ENCODE results near the gene LSP1.

DNA sequence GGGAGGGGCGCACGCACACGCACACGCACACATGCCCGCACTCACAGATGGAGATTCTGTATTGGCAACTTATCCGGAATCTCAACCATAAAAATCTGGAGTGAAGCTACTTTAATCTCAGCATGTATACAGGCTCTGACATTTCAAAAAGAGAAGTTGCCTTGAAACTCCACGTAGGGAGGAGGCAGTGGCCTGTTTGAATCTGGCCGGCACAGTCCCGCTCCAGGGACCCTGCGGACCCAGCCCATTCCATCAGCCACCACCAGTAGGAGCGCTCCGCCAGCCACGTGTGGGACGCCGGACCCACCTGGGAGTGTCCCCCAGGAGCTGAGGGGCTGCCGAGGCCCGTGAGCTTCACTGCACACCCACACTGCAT is 20.0 kb upstream of the LSP1 start:
- TF ChIP-seq RARB (CRISPR knock-in tag; IDR thresholded peaks at IDR 0.05) (no peak), PPARA (CRISPR knock-in tag; IDR thresholded peaks at IDR 0.05; ENCODE audit: borderline replicate concordance) (no peak), SNAI2 (CRISPR knock-in tag; IDR thresholded peaks at IDR 0.05) (no peak), ARNTL (CRISPR knock-in tag; IDR thresholded peaks at IDR 0.05; ENCODE audit: borderline replicate concordance, low read depth) (no peak), CSDC2 (CRISPR knock-in tag; IDR thresholded peaks at IDR 0.05) (no peak), CSRNP3 (CRISPR knock-in tag; IDR thresholded peaks at IDR 0.05) (no peak), ZNF565 (CRISPR knock-in tag; conservative IDR thresholded peaks at IDR 0.05; ENCODE audit: low read depth) (no peak), ZNF70 (CRISPR knock-in tag; IDR thresholded peaks at IDR 0.05) (no peak), ZNF8 (CRISPR knock-in tag; IDR thresholded peaks at IDR 0.05) (no peak)
- TF ChIP-seq, protein P1, sequence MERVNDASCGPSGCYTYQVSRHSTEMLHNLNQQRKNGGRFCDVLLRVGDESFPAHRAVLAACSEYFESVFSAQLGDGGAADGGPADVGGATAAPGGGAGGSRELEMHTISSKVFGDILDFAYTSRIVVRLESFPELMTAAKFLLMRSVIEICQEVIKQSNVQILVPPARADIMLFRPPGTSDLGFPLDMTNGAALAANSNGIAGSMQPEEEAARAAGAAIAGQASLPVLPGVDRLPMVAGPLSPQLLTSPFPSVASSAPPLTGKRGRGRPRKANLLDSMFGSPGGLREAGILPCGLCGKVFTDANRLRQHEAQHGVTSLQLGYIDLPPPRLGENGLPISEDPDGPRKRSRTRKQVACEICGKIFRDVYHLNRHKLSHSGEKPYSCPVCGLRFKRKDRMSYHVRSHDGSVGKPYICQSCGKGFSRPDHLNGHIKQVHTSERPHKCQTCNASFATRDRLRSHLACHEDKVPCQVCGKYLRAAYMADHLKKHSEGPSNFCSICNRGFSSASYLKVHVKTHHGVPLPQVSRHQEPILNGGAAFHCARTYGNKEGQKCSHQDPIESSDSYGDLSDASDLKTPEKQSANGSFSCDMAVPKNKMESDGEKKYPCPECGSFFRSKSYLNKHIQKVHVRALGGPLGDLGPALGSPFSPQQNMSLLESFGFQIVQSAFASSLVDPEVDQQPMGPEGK (CRISPR knock-in tag; IDR thresholded peaks at IDR 0.05; ENCODE audit: borderline replicate concordance) = no peak
- TF ChIP-seq, protein P2, sequence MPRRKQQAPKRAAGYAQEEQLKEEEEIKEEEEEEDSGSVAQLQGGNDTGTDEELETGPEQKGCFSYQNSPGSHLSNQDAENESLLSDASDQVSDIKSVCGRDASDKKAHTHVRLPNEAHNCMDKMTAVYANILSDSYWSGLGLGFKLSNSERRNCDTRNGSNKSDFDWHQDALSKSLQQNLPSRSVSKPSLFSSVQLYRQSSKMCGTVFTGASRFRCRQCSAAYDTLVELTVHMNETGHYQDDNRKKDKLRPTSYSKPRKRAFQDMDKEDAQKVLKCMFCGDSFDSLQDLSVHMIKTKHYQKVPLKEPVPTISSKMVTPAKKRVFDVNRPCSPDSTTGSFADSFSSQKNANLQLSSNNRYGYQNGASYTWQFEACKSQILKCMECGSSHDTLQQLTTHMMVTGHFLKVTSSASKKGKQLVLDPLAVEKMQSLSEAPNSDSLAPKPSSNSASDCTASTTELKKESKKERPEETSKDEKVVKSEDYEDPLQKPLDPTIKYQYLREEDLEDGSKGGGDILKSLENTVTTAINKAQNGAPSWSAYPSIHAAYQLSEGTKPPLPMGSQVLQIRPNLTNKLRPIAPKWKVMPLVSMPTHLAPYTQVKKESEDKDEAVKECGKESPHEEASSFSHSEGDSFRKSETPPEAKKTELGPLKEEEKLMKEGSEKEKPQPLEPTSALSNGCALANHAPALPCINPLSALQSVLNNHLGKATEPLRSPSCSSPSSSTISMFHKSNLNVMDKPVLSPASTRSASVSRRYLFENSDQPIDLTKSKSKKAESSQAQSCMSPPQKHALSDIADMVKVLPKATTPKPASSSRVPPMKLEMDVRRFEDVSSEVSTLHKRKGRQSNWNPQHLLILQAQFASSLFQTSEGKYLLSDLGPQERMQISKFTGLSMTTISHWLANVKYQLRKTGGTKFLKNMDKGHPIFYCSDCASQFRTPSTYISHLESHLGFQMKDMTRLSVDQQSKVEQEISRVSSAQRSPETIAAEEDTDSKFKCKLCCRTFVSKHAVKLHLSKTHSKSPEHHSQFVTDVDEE (CRISPR knock-in tag; IDR thresholded peaks at IDR 0.05) = no peak
- TF ChIP-seq, protein P3, sequence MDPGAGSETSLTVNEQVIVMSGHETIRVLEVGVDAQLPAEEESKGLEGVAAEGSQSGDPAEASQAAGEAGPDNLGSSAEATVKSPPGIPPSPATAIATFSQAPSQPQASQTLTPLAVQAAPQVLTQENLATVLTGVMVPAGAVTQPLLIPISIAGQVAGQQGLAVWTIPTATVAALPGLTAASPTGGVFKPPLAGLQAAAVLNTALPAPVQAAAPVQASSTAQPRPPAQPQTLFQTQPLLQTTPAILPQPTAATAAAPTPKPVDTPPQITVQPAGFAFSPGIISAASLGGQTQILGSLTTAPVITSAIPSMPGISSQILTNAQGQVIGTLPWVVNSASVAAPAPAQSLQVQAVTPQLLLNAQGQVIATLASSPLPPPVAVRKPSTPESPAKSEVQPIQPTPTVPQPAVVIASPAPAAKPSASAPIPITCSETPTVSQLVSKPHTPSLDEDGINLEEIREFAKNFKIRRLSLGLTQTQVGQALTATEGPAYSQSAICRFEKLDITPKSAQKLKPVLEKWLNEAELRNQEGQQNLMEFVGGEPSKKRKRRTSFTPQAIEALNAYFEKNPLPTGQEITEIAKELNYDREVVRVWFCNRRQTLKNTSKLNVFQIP (CRISPR knock-in tag; IDR thresholded peaks at IDR 0.05; ENCODE audit: borderline replicate concordance, low read depth) = no peak
- TF ChIP-seq, protein P4, sequence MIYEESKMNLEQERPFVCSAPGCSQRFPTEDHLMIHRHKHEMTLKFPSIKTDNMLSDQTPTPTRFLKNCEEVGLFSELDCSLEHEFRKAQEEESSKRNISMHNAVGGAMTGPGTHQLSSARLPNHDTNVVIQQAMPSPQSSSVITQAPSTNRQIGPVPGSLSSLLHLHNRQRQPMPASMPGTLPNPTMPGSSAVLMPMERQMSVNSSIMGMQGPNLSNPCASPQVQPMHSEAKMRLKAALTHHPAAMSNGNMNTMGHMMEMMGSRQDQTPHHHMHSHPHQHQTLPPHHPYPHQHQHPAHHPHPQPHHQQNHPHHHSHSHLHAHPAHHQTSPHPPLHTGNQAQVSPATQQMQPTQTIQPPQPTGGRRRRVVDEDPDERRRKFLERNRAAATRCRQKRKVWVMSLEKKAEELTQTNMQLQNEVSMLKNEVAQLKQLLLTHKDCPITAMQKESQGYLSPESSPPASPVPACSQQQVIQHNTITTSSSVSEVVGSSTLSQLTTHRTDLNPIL (CRISPR knock-in tag; IDR thresholded peaks at IDR 0.05; ENCODE audit: low read depth) = no peak

All from SK-N-SH treated with all-trans-retinoic acid at 6 μM for 48 hours (cell line).